Measurements from ENCODE around the gene LIPG. TPM values are rescaled to one million over a fixed set of nuclear protein-coding genes. Genes with fewer than 3 reads are reported as not detected.
"Not testable (repeated sequence)": the region's sequence is repeated elsewhere in the genome, so short reads cannot be mapped to it uniquely, and the experiment has no call there.

The LIPG gene
- total RNA-seq, 1 experiment from 2014 or later, result 0.43 TPM

- DNase-seq (ENCODE audit: low read depth), result no peak
These were observed 10.9 kb downstream of the LIPG start for GRCh38 chr18:49572611-49573345.

GRCh38 chr18:49573835-49574234 is 12.0 kb downstream of the LIPG start:
- no peak for DNase-seq (ENCODE audit: low read depth)

GRCh38 chr18:49579041-49579440 is 17.2 kb downstream of the LIPG start:
- DNase-seq (ENCODE audit: low read depth), result not testable (repeated sequence)

- DNase-seq (ENCODE audit: low read depth), result not testable (repeated sequence)
These were observed 17.7 kb downstream of the LIPG start for GRCh38 chr18:49579583-49579982.

GRCh38 chr18:49580279-49580678 is 18.4 kb downstream of the LIPG start:
- no peak for DNase-seq (ENCODE audit: low read depth)

- no peak for DNase-seq (ENCODE audit: low read depth)
These were observed 19.5 kb downstream of the LIPG start for GRCh38 chr18:49581371-49581770.

GRCh38 chr18:49582579-49582978 is 20.7 kb downstream of the LIPG start:
- DNase-seq (ENCODE audit: low read depth), result no peak

GRCh38 chr18:49584394-49584793 is 22.5 kb downstream of the LIPG start:
- peak; percentile 24 for DNase-seq (ENCODE audit: low read depth)

- DNase-seq (ENCODE audit: low read depth), result not testable (repeated sequence)
These were observed 23.1 kb downstream of the LIPG start for GRCh38 chr18:49584951-49585350.

- DNase-seq (ENCODE audit: low read depth), result no peak
These were observed 24.2 kb downstream of the LIPG start for GRCh38 chr18:49585781-49586663.

GRCh38 chr18:49588171-49588570 is 26.3 kb downstream of the LIPG start:
- DNase-seq (ENCODE audit: low read depth), result no peak

GRCh38 chr18:49588971-49589370 is 27.1 kb downstream of the LIPG start:
- no peak for DNase-seq (ENCODE audit: low read depth)

- no peak for DNase-seq (ENCODE audit: low read depth)
These were observed 28.8 kb downstream of the LIPG start for GRCh38 chr18:49590608-49591007.

GRCh38 chr18:49591271-49591670 is 29.4 kb downstream of the LIPG start:
- no peak for DNase-seq (ENCODE audit: low read depth)

- DNase-seq (ENCODE audit: low read depth), result no peak
These were observed 29.9 kb downstream of the LIPG start for GRCh38 chr18:49591775-49592174.

- no peak for DNase-seq (ENCODE audit: low read depth)
These were observed 34.8 kb downstream of the LIPG start for GRCh38 chr18:49596687-49597086.

GRCh38 chr18:49597157-49597931 is 35.5 kb downstream of the LIPG start:
- no peak for DNase-seq (ENCODE audit: low read depth)

GRCh38 chr18:49601211-49601610 is 39.4 kb downstream of the LIPG start:
- DNase-seq (ENCODE audit: low read depth), result no peak

GRCh38 chr18:49608366-49609255 is 46.8 kb downstream of the LIPG start:
- no peak for DNase-seq (ENCODE audit: low read depth)

GRCh38 chr18:49609256-49610021 is 47.6 kb downstream of the LIPG start:
- DNase-seq (ENCODE audit: low read depth), result peak; percentile 45
